ENCODE results near the gene PCDHGA9. TPM values are rescaled to one million over a fixed set of nuclear protein-coding genes. Genes with fewer than 3 reads are reported as not detected.
"Not testable (repeated sequence)": the region's sequence is repeated elsewhere in the genome, so short reads cannot be mapped to it uniquely, and the experiment has no call there.

PCDHGA9 gene
- 0.92 and 1.6 TPM in 2 replicates for total RNA-seq (2014; rRNA removed; shearing (Covaris generic))
- 0.48 and 0.67 TPM in 2 replicates for polyA plus RNA-seq (2014; cell fraction: nucleus; rRNA removed)

- DNase-seq (ENCODE audit: extremely low read depth, low read depth): peak; percentile 33
These were observed at the start of gene PCDHGA9 for GRCh38 chr5:141402553-141403243. PCDHGA9 (plus strand) TSS chr5:141402778; CDS start chr5:141402953, 175 bp downstream.

- DNase-seq (ENCODE audit: extremely low read depth, low read depth): no peak
These were observed 47.6 kb upstream of the PCDHGA9 start, which contains the start of gene PCDHGA4 for GRCh38 chr5:141354900-141355469. PCDHGA4 (plus strand) TSS chr5:141355021; CDS start chr5:141355108, 87 bp downstream.

- DNase-seq (ENCODE audit: extremely low read depth, low read depth): no peak
These were observed 46.9 kb upstream of the PCDHGA9 start for GRCh38 chr5:141355641-141356040.

GRCh38 chr5:141356133-141356532 lies 46.4 kb upstream of the PCDHGA9 start:
- no peak for DNase-seq (ENCODE audit: extremely low read depth, low read depth)

GRCh38 chr5:141356950-141357349 lies 45.6 kb upstream of the PCDHGA9 start:
- DNase-seq (ENCODE audit: extremely low read depth, low read depth): no peak

- DNase-seq (ENCODE audit: extremely low read depth, low read depth): peak; percentile 56
These were observed 42.7 kb upstream of the PCDHGA9 start, which contains the start of gene PCDHGB2 for GRCh38 chr5:141359790-141360426. PCDHGB2 (plus strand) TSS chr5:141359994; CDS start chr5:141360136, 142 bp downstream.

- DNase-seq (ENCODE audit: extremely low read depth, low read depth): no peak
These were observed 41.9 kb upstream of the PCDHGA9 start for GRCh38 chr5:141360685-141361084.

- no peak for DNase-seq (ENCODE audit: extremely low read depth, low read depth)
These were observed 39.9 kb upstream of the PCDHGA9 start for GRCh38 chr5:141362719-141363118.

GRCh38 chr5:141363952-141364660 lies 38.5 kb upstream of the PCDHGA9 start, which contains the start of gene PCDHGA5:
PCDHGA5 (plus strand) TSS chr5:141364162; CDS start chr5:141364331, 169 bp downstream.
- DNase-seq (ENCODE audit: extremely low read depth, low read depth): no peak

GRCh38 chr5:141366016-141366896 lies 36.3 kb upstream of the PCDHGA9 start:
- no peak for DNase-seq (ENCODE audit: extremely low read depth, low read depth)

GRCh38 chr5:141369994-141370848 lies 32.4 kb upstream of the PCDHGA9 start, which contains the start of gene PCDHGB3:
PCDHGB3 (plus strand) TSS chr5:141370242; CDS start chr5:141370395, 153 bp downstream.
- DNase-seq (ENCODE audit: extremely low read depth, low read depth): no peak

- no peak for DNase-seq (ENCODE audit: extremely low read depth, low read depth)
These were observed 30.8 kb upstream of the PCDHGA9 start for GRCh38 chr5:141371572-141372475.

- no peak for DNase-seq (ENCODE audit: extremely low read depth, low read depth)
These were observed 28.8 kb upstream of the PCDHGA9 start, which contains the start of gene PCDHGA6 for GRCh38 chr5:141373673-141374317. PCDHGA6 (plus strand) TSS chr5:141373891; CDS start chr5:141374084, 193 bp downstream.

- no peak for DNase-seq (ENCODE audit: extremely low read depth, low read depth)
These were observed 28.0 kb upstream of the PCDHGA9 start for GRCh38 chr5:141374627-141375026.

GRCh38 chr5:141375444-141376155 lies 27.0 kb upstream of the PCDHGA9 start:
- not testable (repeated sequence) for DNase-seq (ENCODE audit: extremely low read depth, low read depth)
